ENCODE results near the gene RUFY2.
A peak's percentile ranks its signal among the peaks of the same experiment; 100 is the strongest.
"Not testable (repeated sequence)": the region's sequence is repeated elsewhere in the genome, so short reads cannot be mapped to it uniquely, and the experiment has no call there.

The RUFY2 gene

GRCh38 chr10:68330852-68331454, 76.1 kb downstream of the RUFY2 start:
- Histone ChIP-seq H4K20me1 (ENCODE audit: insufficient read depth) (peaks cover 31% of the 10 kb centered on the region), H3K36me3 (ENCODE audit: insufficient read depth) (no peaks in the 10 kb centered on the region), H3K27ac (peak overlapping the region; percentile 98), H3K4me2 (peak overlapping the region; percentile 87), H3K9ac (peak overlapping the region; percentile 99), H2AFZ (ENCODE audit: low read depth) (peak overlapping the region; percentile 97), H3K4me1 (ENCODE audit: low read depth, poor library complexity, severe bottlenecking) (peaks cover 24% of the 10 kb centered on the region), H3K27me3 (ENCODE audit: insufficient read depth, low read depth) (no peaks in the 10 kb centered on the region), H3K4me3 (IDR thresholded peaks at IDR 0.05; ENCODE audit: insufficient read depth, low read depth, low read length) (no peak overlapping the region), H3K79me2 (ENCODE audit: insufficient read depth, low read depth) (peaks cover 44% of the 10 kb centered on the region)
- TF ChIP-seq CTCF (conservative IDR thresholded peaks at IDR 0.05; ENCODE audit: low read depth, low read length) = no peak

GRCh38 chr10:68329506-68329861, 77.6 kb downstream of the RUFY2 start:
- Histone ChIP-seq H2AFZ (ENCODE audit: low read depth) (no peak overlapping the region), H3K79me2 (ENCODE audit: insufficient read depth, low read depth) (peaks cover 30% of the 10 kb centered on the region), H3K9ac (no peak overlapping the region), H3K36me3 (ENCODE audit: insufficient read depth) (no peaks in the 10 kb centered on the region), H4K20me1 (ENCODE audit: insufficient read depth) (peaks cover 17% of the 10 kb centered on the region), H3K4me2 (no peak overlapping the region), H3K27ac (no peak overlapping the region), H3K4me3 (IDR thresholded peaks at IDR 0.05; ENCODE audit: insufficient read depth, low read depth, low read length) (no peak overlapping the region), H3K27me3 (ENCODE audit: insufficient read depth, low read depth) (no peaks in the 10 kb centered on the region), H3K4me1 (ENCODE audit: low read depth, poor library complexity, severe bottlenecking) (peaks cover 9% of the 10 kb centered on the region)
- no peak for TF ChIP-seq CTCF (conservative IDR thresholded peaks at IDR 0.05; ENCODE audit: low read depth, low read length)

GRCh38 chr10:68327889-68328786, 78.9 kb downstream of the RUFY2 start:
- no peak for TF ChIP-seq CTCF (conservative IDR thresholded peaks at IDR 0.05; ENCODE audit: low read depth, low read length)
- Histone ChIP-seq H3K4me1 (ENCODE audit: low read depth, poor library complexity, severe bottlenecking) (peaks cover 5% of the 10 kb centered on the region), H3K4me2 (no peak overlapping the region), H4K20me1 (ENCODE audit: insufficient read depth) (peaks cover 3% of the 10 kb centered on the region; the same call in 1 of the 2 replicates), H3K9ac (no peak overlapping the region), H3K27me3 (ENCODE audit: insufficient read depth, low read depth) (no peaks in the 10 kb centered on the region), H3K36me3 (ENCODE audit: insufficient read depth) (no peaks in the 10 kb centered on the region), H3K79me2 (ENCODE audit: insufficient read depth, low read depth) (peaks cover 16% of the 10 kb centered on the region), H3K27ac (no peak overlapping the region), H3K4me3 (IDR thresholded peaks at IDR 0.05; ENCODE audit: insufficient read depth, low read depth, low read length) (no peak overlapping the region), H2AFZ (ENCODE audit: low read depth) (no peak overlapping the region)

- not testable (repeated sequence) for H3K9ac ChIP-seq; H2AFZ ChIP-seq (ENCODE audit: low read depth); H4K20me1 ChIP-seq (ENCODE audit: insufficient read depth); H3K79me2 ChIP-seq (ENCODE audit: insufficient read depth, low read depth); H3K4me2 ChIP-seq; H3K4me1 ChIP-seq (ENCODE audit: low read depth, poor library complexity, severe bottlenecking); H3K36me3 ChIP-seq (ENCODE audit: insufficient read depth); H3K27me3 ChIP-seq (ENCODE audit: insufficient read depth, low read depth); H3K27ac ChIP-seq; H3K4me3 ChIP-seq (IDR thresholded peaks at IDR 0.05; ENCODE audit: insufficient read depth, low read depth, low read length)
Observed at GRCh38 chr10:68324396-68324795, 82.7 kb downstream of the RUFY2 start.
